Left lung (tissue), 10 donors: ENCODE data around the gene CDH6. TPM values are rescaled to one million over a fixed set of nuclear protein-coding genes. Genes with fewer than 3 reads are reported as not detected.
A peak's percentile ranks its signal among the peaks of the same experiment; 100 is the strongest.

ENCODE experiments used
- ATAC-seq: fragments of 200-7000 bp; cut with Tn5 transposase; one replicate; pipeline ENCODE4 v1.9.1; 2020; ENCODE audit warnings: moderate library complexity
- DNase-seq, 4 donors: peaks; one replicate each; pipeline ENCODE4 v3.0.0-alpha.2; 2013 to 2020
- H3K27ac ChIP-seq, 2 donors: fragments of 200-600 bp; sonication (generic) in 1 of 2; one replicate each; pipeline versions ENCODE4 v1.5.0 to v1.8.0; 2020 to 2021
- H3K27me3 ChIP-seq, 2 donors: fragments of 200-600 bp; sonication (generic) in 1 of 2; one replicate each; pipeline versions ENCODE4 v1.5.0 to v1.8.0; 2020 to 2021
- H3K36me3 ChIP-seq, 2 donors: fragments of 200-600 bp; sonication (generic) in 1 of 2; one replicate each; pipeline versions ENCODE4 v1.5.0 to v1.8.0; 2020 to 2021
- H3K4me1 ChIP-seq, 2 donors: fragments of 200-600 bp; one replicate each; pipeline ENCODE4 v1.8.0; 2021
- H3K4me3 ChIP-seq, 2 donors: fragments of 200-600 bp; sonication (generic) in 1 of 2; one replicate each; pipeline versions ENCODE4 v1.5.0 to v1.8.0; 2020 to 2021; ENCODE audit warnings: mild to moderate bottlenecking in 1 of 2
- H3K9me3 ChIP-seq, 2 donors: fragments of 200-600 bp; sonication (generic) in 1 of 2; one replicate each; pipeline versions ENCODE4 v1.5.0 to v1.8.0; 2020 to 2021
- intact Hi-C, 2 donors: fragments of 100-400 bp; cut with DNase I; formaldehyde crosslinking; loops; one replicate each; pipeline versions ENCODE4 v1.11.2 to v1.14.2; 2022
- polyA plus RNA-seq, 6 donors: library from polyadenylated mRNA; unstranded; fragments of 120-200 nt; gene quantifications; one replicate each; pipeline ENCODE4 v1.2.1, GENCODE V29; 2013; ENCODE audit not compliant: insufficient read length in 6 of 6
- total RNA-seq, 2 donors: library from RNA; stranded (reverse); fragmentation: NEBNext Ultra II Directional; extraction: Animal tissue kit (Norgen Biotek cat#: 25700); gene quantifications; one replicate each; pipeline ENCODE4 v1.2.1, GENCODE V29; 2021
- TF ChIP-seq, protein P1 (sequence below), 2 donors: fragments of 200-600 bp; sonication (generic) in 1 of 2; IDR thresholded peaks; one replicate each; pipeline versions ENCODE4 v1.5.0 to v1.8.0; 2021; ENCODE audit warnings: antibody characterized with exemption in 2 of 2
- donor health status: DM: no; HTN: yes; CAD: no.
- donor health status: DM: no; HTN: no; CAD: no.

Gene CDH6
- total and polyA plus RNA-seq, 8 donors = 7.4 to 13.2 (median 9.1) TPM

DNA sequence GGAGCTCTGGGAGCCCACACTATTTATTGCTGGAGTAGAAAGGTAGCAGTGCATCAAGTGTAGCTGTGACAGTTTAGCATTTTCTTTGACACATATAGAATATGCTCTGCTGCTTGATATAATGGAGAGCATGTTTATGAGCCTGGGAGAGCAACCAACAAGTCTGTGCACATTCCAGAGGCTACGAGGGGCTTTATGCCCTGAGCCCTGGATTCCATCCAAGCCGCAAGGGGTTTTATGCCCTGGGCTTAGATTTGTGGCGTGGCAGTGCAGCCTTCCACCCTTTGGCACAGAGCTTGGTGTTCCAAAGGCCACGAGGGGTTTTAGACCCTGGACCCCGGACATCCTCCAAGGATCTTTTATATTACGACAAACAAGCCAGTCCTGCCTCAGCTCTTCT lies 14.6 kb downstream of the CDH6 start:
- ATAC-seq (no peak), DNase-seq (no peak)
- Histone ChIP-seq H3K4me1 (no peaks in the 10 kb centered on the region), H3K9me3 (no peaks in the 10 kb centered on the region), H3K27ac (no peak overlapping the region), H3K27me3 (no peaks in the 10 kb centered on the region), H3K36me3 (no peaks in the 10 kb centered on the region), H3K4me3 (no peak overlapping the region)
- TF ChIP-seq, protein P1, sequence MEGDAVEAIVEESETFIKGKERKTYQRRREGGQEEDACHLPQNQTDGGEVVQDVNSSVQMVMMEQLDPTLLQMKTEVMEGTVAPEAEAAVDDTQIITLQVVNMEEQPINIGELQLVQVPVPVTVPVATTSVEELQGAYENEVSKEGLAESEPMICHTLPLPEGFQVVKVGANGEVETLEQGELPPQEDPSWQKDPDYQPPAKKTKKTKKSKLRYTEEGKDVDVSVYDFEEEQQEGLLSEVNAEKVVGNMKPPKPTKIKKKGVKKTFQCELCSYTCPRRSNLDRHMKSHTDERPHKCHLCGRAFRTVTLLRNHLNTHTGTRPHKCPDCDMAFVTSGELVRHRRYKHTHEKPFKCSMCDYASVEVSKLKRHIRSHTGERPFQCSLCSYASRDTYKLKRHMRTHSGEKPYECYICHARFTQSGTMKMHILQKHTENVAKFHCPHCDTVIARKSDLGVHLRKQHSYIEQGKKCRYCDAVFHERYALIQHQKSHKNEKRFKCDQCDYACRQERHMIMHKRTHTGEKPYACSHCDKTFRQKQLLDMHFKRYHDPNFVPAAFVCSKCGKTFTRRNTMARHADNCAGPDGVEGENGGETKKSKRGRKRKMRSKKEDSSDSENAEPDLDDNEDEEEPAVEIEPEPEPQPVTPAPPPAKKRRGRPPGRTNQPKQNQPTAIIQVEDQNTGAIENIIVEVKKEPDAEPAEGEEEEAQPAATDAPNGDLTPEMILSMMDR (IDR thresholded peaks at IDR 0.05) = no peak
- intact Hi-C loops = no loop called here

DNA sequence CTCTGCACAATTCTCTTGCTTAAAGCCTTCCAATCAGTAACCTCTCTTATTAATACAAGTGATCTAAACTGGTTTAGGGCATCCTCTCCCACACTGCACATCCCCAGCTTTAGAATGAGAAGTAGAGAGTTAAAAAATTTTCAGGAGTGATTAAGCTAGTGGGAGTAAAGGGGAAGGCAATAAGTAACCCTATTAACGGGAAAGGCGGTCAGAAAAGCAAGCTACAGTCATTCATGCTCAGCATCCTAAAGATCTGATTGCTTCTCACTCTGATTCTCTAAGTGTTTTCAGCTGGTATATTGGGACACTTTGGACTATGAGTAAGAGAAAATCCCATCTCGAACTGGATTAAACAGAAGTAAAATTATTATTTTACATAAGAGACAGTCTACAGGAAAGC lies 15.8 kb downstream of the CDH6 start:
- Histone ChIP-seq H3K27me3 (no peaks in the 10 kb centered on the region), H3K4me1 (no peaks in the 10 kb centered on the region), H3K27ac (no peak overlapping the region), H3K4me3 (no peak overlapping the region), H3K36me3 (no peaks in the 10 kb centered on the region), H3K9me3 (no peaks in the 10 kb centered on the region)
- TF ChIP-seq, protein P1 (IDR thresholded peaks at IDR 0.05) = no peak
- ATAC-seq = no peak
- no peak for DNase-seq
- intact Hi-C loops = no loop called here

DNA sequence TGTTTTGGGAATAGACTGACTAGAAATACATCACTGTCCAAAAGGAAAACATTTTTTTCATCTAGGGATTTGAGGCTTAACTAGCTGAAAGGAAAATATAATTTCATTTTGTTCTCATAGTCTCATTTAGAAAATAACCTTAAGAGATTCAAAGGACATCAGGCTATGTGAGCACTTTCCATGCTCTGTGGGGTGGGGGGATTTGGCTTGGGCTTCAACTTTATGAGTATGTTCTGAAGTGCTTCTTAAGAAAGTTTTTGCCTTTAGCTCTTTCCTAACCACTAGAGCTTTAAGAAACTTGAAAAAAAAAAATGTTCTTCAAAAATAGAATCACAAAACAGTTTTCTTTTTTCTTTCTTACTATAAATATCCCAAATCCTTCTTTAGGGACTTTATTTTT lies 17.6 kb downstream of the CDH6 start:
- Histone ChIP-seq H3K9me3 (no peaks in the 10 kb centered on the region), H3K4me1 (no peaks in the 10 kb centered on the region), H3K36me3 (no peaks in the 10 kb centered on the region), H3K27me3 (no peaks in the 10 kb centered on the region), H3K4me3 (no peak overlapping the region), H3K27ac (no peak overlapping the region)
- TF ChIP-seq, protein P1 (IDR thresholded peaks at IDR 0.05) = no peak
- intact Hi-C loops = no loop called here
- DNase-seq (no peak), ATAC-seq (no peak)

DNA sequence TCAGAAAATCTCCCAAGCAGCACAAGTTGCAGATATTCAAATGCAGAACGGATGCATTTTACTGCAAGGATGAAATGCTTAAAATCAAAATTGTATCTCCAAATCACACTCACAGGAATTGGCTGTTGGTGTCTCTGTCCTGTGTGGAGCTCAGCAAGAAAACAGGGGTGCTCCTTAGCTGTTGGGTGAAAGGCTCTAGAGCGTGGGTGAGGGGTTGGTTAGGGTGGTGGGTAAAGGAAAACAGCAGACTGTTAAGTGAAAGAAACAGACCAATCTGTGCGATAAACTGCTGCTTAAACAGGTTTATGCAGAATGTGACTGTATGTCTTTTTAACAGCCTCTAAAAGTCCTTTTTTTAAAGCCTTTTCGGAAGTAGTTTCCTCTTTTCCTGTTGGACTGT lies 19.8 kb downstream of the CDH6 start:
- no peaks in the 10 kb centered on the region for H3K4me1 ChIP-seq
- H3K36me3 ChIP-seq = no peaks in the 10 kb centered on the region
- no peaks in the 10 kb centered on the region for H3K9me3 ChIP-seq
- no peak overlapping the region for H3K27ac ChIP-seq
- intact Hi-C loops = no loop called here
- H3K27me3 ChIP-seq = no peaks in the 10 kb centered on the region
- TF ChIP-seq, protein P1 (IDR thresholded peaks at IDR 0.05) = no peak
- ATAC-seq (no peak), DNase-seq (no peak)
- no peak overlapping the region for H3K4me3 ChIP-seq

DNA sequence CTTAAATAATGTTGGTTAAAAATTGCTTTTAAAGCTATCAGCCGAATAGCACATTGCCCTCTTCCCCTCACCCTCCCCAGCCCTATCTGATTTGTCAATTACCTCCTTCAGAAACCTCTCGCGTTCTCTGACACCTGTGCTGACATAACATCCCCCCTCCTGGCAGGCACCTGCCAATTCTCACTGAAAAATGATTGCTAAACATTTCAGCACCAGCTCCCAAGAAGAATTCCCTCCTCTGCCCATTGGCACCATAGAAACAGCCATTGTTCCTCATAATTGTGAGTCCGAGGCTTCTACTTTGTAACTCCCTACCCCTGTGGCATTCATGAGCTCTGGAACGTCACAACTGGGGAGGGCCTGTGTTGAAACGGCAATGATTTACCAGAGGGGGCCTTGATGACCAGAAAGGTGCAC lies 20.2 kb downstream of the CDH6 start:
- TF ChIP-seq, protein P1 (IDR thresholded peaks at IDR 0.05) = no peak
- Histone ChIP-seq H3K4me3 (no peak overlapping the region), H3K9me3 (no peaks in the 10 kb centered on the region), H3K27me3 (no peaks in the 10 kb centered on the region), H3K36me3 (no peaks in the 10 kb centered on the region), H3K27ac (no peak overlapping the region), H3K4me1 (no peaks in the 10 kb centered on the region)
- peak in 1 of 4 donors; percentile 32 for DNase-seq
- intact Hi-C loops = no loop called here
- no peak for ATAC-seq
